GM18867 (cell line): Measurements from ENCODE around the gene CXCL16.
"Not testable (repeated sequence)": the region's sequence is repeated elsewhere in the genome, so short reads cannot be mapped to it uniquely, and the experiment has no call there.

Source experiments
- ATAC-seq: cut with Tn5 transposase; IDR thresholded peaks from one replicate; pipeline ENCODE4 v1.9.1; 2021; ENCODE audit warnings: mild to moderate bottlenecking, moderate library complexity; ENCODE audit not compliant: unreplicated experiment

CXCL16 gene

GRCh38 chr17:4701116-4701515 is 38.6 kb downstream of the CXCL16 start:
- no peak for ATAC-seq

GRCh38 chr17:4699401-4700056 is 40.2 kb downstream of the CXCL16 start:
- ATAC-seq, result not testable (repeated sequence)

- ATAC-seq, result peak; percentile 45
Measured at GRCh38 chr17:4696437-4696805, 43.3 kb downstream of the CXCL16 start.

- no peak for ATAC-seq
Measured at GRCh38 chr17:4693416-4693815, 46.3 kb downstream of the CXCL16 start.

- no peak for ATAC-seq
Measured at GRCh38 chr17:4691686-4692085, 48.0 kb downstream of the CXCL16 start.

GRCh38 chr17:4690745-4691144 is 49.0 kb downstream of the CXCL16 start:
- ATAC-seq, result no peak

- ATAC-seq, result not testable (repeated sequence)
Measured at GRCh38 chr17:4689872-4690271, 49.9 kb downstream of the CXCL16 start.

- ATAC-seq, result not testable (repeated sequence)
Measured at GRCh38 chr17:4683739-4684138, 56.0 kb downstream of the CXCL16 start.
